HepG2 (cell line): Measurements from ENCODE around the gene LRRC37A. TPM values are rescaled to one million over a fixed set of nuclear protein-coding genes. Genes with fewer than 3 reads are reported as not detected.
A peak's percentile ranks its signal among the peaks of the same experiment; 100 is the strongest.
"Not testable (repeated sequence)": the region's sequence is repeated elsewhere in the genome, so short reads cannot be mapped to it uniquely, and the experiment has no call there.

Experiments used
- ATAC-seq: fragments of 200-7000 bp; cut with Tn5 transposase; 3 replicates; pipeline ENCODE4 v1.9.1; 2020; ENCODE audit warnings: mild to moderate bottlenecking, moderate library complexity
- BruUV-seq: library from RNA; stranded (reverse); fragments of 400-500 nt; replicated peaks from 2 replicates; lab custom pipeline; 2021; lab: Mats Ljungman, UMichigan
- CTCF ChIA-PET: fragments of 300-600 bp; formaldehyde crosslinking; extraction: SDS; loops from one replicate; lab custom pipeline; 2021; ENCODE audit warnings: low total read pairs, inconsistent platforms, low intra/inter-chr PET ratio; lab: Yijun Ruan, JAX
- POLR2A ChIA-PET: fragments of 350-600 bp; sonication (Branson Sonifier 250); formaldehyde crosslinking; loops from one replicate; lab custom pipeline; 2020; ENCODE audit warnings: antibody characterized with exemption, inconsistent platforms; lab: Yijun Ruan, JAX
- DNase-seq: peaks from one replicate; pipeline ENCODE4 v3.0.0-alpha.2; 2015; ENCODE audit warnings: low spot score
- FAIRE-seq: peaks from 3 replicates; lab custom pipeline; 2011; peaks lifted over from hg19 to GRCh38; lab: Jason Lieb, UNC
- H2AFZ ChIP-seq: one replicate; pipeline ENCODE4 v1.6.1; 2011; ENCODE audit warnings: low read length, inconsistent platforms
- H3K27ac ChIP-seq: fragments of 300-600 bp; 3 replicates; pipeline ENCODE4 v1.8.0; 2011; ENCODE audit warnings: mixed run types, mild to moderate bottlenecking, mixed read lengths, low read length, inconsistent platforms; ENCODE audit not compliant: insufficient read depth; ENCODE audit errors: extremely low read length
- H3K27me3 ChIP-seq, 2 experiments: fragments of 200-600 bp in 1 of 2; 2 replicates in 1 of 2; 3 replicates in 1 of 2; pipeline versions ENCODE4 v1.6.0 to v1.8.0; 2011; ENCODE audit warnings: low read length in 2 of 2, mild to moderate bottlenecking in 2 of 2, moderate library complexity in 2 of 2, inconsistent platforms in 1 of 2; ENCODE audit not compliant: insufficient read depth in 2 of 2, control insufficient read depth in 1 of 2
- H3K36me3 ChIP-seq, 2 experiments: fragments of 200-600 bp in 1 of 2; replicated peaks in 1 of 2; 2 replicates in 1 of 2; 3 replicates in 1 of 2; pipeline versions ENCODE4 v1.5.1 to v1.8.0; 2011; ENCODE audit warnings: low read length in 2 of 2, inconsistent platforms in 1 of 2; ENCODE audit not compliant: insufficient read depth in 2 of 2, control insufficient read depth in 1 of 2
- H3K4me1 ChIP-seq: 2 replicates; pipeline ENCODE4 v1.5.1; 2012; ENCODE audit warnings: low read length, inconsistent platforms; ENCODE audit not compliant: insufficient read depth
- H3K4me2 ChIP-seq: 2 replicates; pipeline ENCODE4 v1.6.0; 2011; ENCODE audit warnings: low read depth, low read length, inconsistent platforms
- H3K4me3 ChIP-seq, 3 experiments: fragments of 200-600 bp in 1 of 3; sonication (generic), shearing (Covaris generic) in 1 of 3; replicated peaks in 1 of 3; 2 replicates each; pipeline ENCODE4 v1.5.1; 2011 to 2016; ENCODE audit warnings: low read length in 3 of 3, inconsistent platforms in 2 of 3, low read depth in 2 of 3, mild to moderate bottlenecking in 2 of 3, control low read depth in 1 of 3, mixed read lengths in 1 of 3; ENCODE audit not compliant: insufficient read depth in 1 of 3
- H3K79me2 ChIP-seq: one replicate; pipeline ENCODE4 v1.6.1; 2011; ENCODE audit warnings: low read length, inconsistent platforms; ENCODE audit not compliant: insufficient read depth
- H3K9ac ChIP-seq: 2 replicates; pipeline ENCODE4 v1.6.0; 2011; ENCODE audit warnings: mild to moderate bottlenecking, low read depth, low read length, inconsistent platforms; ENCODE audit not compliant: insufficient read depth
- H3K9me3 ChIP-seq: 2 replicates; pipeline ENCODE4 v1.5.1; 2012; ENCODE audit warnings: mild to moderate bottlenecking, low read length
- H4K20me1 ChIP-seq: 2 replicates; pipeline ENCODE4 v1.6.0; 2011; ENCODE audit warnings: inconsistent platforms, mild to moderate bottlenecking, low read length, moderate library complexity; ENCODE audit not compliant: insufficient read depth
- WGBS: methylation state at CpG from one replicate; pipeline ENCODE4 v1.1.6; 2017; ENCODE audit warnings: low lambda C conversion rate; 5-methylcytosine and 5-hydroxymethylcytosine counted together
- in situ Hi-C: cut with HindIII; loops from 2 replicates; pipeline ENCODE4 v1.10.0; 2017; ENCODE audit warnings: low pct_unique_long_range_greater_than_20kb; ENCODE audit not compliant: extremely low pct_ligation_motif_present
- intact Hi-C: fragments of 100-400 bp; cut with micrococcal nuclease; formaldehyde crosslinking; loops from one replicate; pipeline ENCODE4 v1.10.0; 2022; ENCODE audit not compliant: unreplicated experiment
- polyA plus RNA-seq, 8 experiments: library from polyadenylated mRNA; depleted of rRNA in 3 of 8; stranded (reverse) in 7 of 8; unstranded in 1 of 8; fragments of >200 nt; fragmentation: Illumina TruSeq in 4 of 8; extraction: Trizol in 4 of 8; gene quantifications; 2 replicates each; pipeline versions ENCODE4 v1.2.1 to v1.2.3, GENCODE V29; 2011 to 2016; ENCODE audit warnings: low read depth in 4 of 8, missing spikeins in 1 of 8, mixed read lengths in 1 of 8; ENCODE audit not compliant: insufficient read depth in 1 of 8
- total RNA-seq, 5 experiments: library from RNA; depleted of rRNA; stranded (reverse); fragments of >200 nt; fragmentation: Illumina TruSeq; extraction: Trizol; gene quantifications; 2 replicates each; pipeline ENCODE4 v1.2.3, GENCODE V29; 2016; ENCODE audit warnings: low read depth in 1 of 5

LRRC37A gene
- total and polyA plus RNA-seq, 2 of the 13 experiments (the other 11 are each of a cell fraction or from before 2014, with no cell fraction given) = 0.97 to 1.3 TPM

DNA sequence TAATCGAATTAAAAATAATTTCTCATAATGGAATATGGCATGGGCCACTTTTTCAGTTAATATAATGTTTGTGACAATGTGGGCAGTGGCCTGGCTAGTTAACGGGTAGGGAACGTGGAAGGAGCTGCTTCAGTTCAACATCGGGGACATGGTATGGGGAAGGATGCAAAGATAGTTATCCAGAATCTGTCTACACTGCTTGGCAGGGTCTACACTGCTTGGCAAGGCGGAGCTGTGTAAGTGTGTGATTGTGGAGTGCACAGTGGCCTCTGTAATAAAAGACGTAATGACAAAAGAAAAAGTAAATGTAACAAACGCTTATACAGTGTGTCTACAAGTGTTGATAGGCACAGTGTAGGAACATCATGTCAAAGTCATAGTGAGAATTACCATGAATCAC lies 7.3 kb upstream of the LRRC37A start:
- H3K4me3 ChIP-seq, H3K27ac ChIP-seq, POLR2A ChIA-PET, in situ Hi-C loops, H3K4me2 ChIP-seq, H4K20me1 ChIP-seq, ATAC-seq, BruUV-seq, DNase-seq, H2AFZ ChIP-seq, H3K9me3 ChIP-seq, H3K36me3 ChIP-seq, H3K27me3 ChIP-seq, H3K9ac ChIP-seq, FAIRE-seq, H3K79me2 ChIP-seq: not testable (repeated sequence)
- intact Hi-C loops = loop anchor here (5.0 kb wide), 1 partner anchor 285 kb away; no protein-coding TSS in a partner anchor
- CTCF ChIA-PET = interaction anchor here (1.3 kb wide), 1 partner anchor 19 kb away, joined by 3 read pairs; no protein-coding TSS in a partner anchor
- WGBS = 78% methylated on average over 7 of the region's 7 CpGs
- peaks cover 14% of the 10 kb centered on the region for H3K4me1 ChIP-seq

DNA sequence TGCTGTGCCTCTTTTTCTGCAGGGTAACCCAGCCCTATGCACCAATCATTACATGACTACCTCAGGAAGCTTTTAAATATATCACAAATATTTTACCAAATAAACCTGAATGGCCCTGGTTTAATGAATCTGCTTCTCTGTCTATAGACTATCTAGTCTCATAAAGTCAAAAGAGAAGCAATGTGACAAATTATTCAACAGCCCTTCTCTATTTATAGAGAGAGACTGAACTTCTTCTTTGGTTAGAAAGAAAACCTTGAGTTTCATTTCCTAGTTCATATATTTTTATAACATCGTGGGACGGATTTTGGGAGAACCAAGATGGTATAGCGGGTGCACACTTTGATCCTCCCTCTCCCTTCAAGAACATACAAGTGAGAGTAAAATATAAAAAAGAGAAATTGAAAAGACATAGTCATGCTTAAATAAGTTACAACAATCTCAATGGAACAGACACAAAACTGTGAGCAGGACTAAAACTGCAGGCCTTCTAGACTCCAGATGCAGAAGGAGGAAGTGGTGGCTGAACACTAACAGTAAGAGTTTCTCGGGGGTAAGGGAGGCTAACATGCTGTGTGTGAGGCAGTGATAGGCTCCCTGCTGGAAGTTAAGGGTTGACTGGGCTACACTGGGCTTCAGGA lies 3.9 kb upstream of the LRRC37A start:
- H3K4me3 ChIP-seq, DNase-seq, BruUV-seq, intact Hi-C loops, FAIRE-seq, H3K79me2 ChIP-seq, CTCF ChIA-PET, H3K9ac ChIP-seq, POLR2A ChIA-PET, H4K20me1 ChIP-seq, H3K9me3 ChIP-seq, H3K27ac ChIP-seq, in situ Hi-C loops, H2AFZ ChIP-seq, H3K36me3 ChIP-seq, H3K27me3 ChIP-seq, H3K4me2 ChIP-seq: not testable (repeated sequence)
- 0 out of 3 replicates have a peak, but pooled peaks have one; percentile 29 for ATAC-seq
- peaks cover 14% of the 10 kb centered on the region for H3K4me1 ChIP-seq
- WGBS = 82% methylated on average over 4 of the region's 4 CpGs

DNA sequence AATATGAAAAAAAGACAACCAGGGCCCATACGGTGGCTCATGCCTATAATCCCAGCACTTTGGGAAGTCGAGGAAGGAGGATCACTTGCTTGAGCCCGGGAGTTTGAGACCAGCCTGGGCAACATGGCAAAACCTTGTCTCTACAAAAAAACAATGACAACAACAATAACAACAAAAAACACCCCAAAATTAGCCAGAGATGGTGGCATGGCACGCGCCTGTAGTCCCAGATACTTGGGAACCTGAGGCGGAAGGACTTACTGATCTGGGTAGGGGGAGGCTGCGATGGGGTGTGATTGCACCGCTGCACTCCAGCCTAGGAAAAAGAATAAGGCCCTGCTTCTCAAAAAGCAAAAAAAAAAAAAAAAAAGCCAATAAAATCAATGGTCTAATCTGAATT lies 3.3 kb upstream of the LRRC37A start:
- WGBS = 86% methylated on average over 8 of the region's 8 CpGs
- ATAC-seq, H3K9me3 ChIP-seq, DNase-seq, CTCF ChIA-PET, H4K20me1 ChIP-seq, H3K27ac ChIP-seq, H3K27me3 ChIP-seq, BruUV-seq, FAIRE-seq, H3K36me3 ChIP-seq, intact Hi-C loops, H3K4me2 ChIP-seq, H3K9ac ChIP-seq, POLR2A ChIA-PET, H2AFZ ChIP-seq, H3K4me3 ChIP-seq, in situ Hi-C loops, H3K79me2 ChIP-seq: not testable (repeated sequence)
- peaks cover 12% of the 10 kb centered on the region for H3K4me1 ChIP-seq

DNA sequence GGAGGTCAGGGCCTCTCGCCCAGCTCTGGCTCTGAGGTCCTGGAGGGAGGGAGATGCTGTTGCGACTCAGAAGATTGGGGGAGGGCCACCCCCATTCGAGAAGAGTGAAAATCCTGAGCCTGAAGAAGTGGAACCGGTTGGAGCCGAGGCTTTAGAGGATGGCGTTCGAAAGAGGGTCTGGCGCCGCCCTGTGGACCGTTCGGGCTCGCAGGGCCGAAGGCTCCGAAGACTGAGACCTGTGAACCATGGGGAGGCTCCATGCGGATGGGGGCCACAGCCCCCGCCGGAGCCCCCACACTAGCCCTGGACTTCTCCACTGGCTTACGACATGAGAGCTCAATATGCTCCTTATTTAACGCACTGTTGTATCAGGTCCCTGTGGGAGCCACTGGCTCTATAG lies 46.3 kb downstream of the LRRC37A start:
- WGBS = no CpG with 5 or more reads among the region's 19 CpGs
- H3K4me3 ChIP-seq, H3K79me2 ChIP-seq, DNase-seq, H3K4me1 ChIP-seq, CTCF ChIA-PET, H2AFZ ChIP-seq, H3K27me3 ChIP-seq, FAIRE-seq, intact Hi-C loops, POLR2A ChIA-PET, H3K27ac ChIP-seq, H4K20me1 ChIP-seq, H3K36me3 ChIP-seq, H3K9ac ChIP-seq, BruUV-seq, H3K4me2 ChIP-seq, in situ Hi-C loops, H3K9me3 ChIP-seq: not testable (repeated sequence)
- ATAC-seq = peak; percentile 67
